NCI-H82 (cell line): ENCODE measurements around the gene RIMOC1.

Experiments
- DNase-seq: peaks from one replicate; lab custom pipeline; 2025; lab: John Stamatoyannopoulos, UW

Gene RIMOC1

GRCh38 chr5:41903892-41904799 is at the start of gene RIMOC1:
TSS of gene RIMOC1 (plus strand) at chr5:41904344. CDS start at chr5:41904368, 24 bp downstream.
- DNase-seq: peak; percentile 99

- peak; percentile 80 for DNase-seq
Measured at GRCh38 chr5:41856644-41857491, 47.3 kb upstream of the RIMOC1 start.

- DNase-seq: no peak
Measured at GRCh38 chr5:41857989-41858388, 46.2 kb upstream of the RIMOC1 start.

- DNase-seq: no peak
Measured at GRCh38 chr5:41858890-41859289, 45.3 kb upstream of the RIMOC1 start.

- DNase-seq: no peak
Measured at GRCh38 chr5:41863871-41864486, 40.2 kb upstream of the RIMOC1 start.

- peak; percentile 18 for DNase-seq
Measured at GRCh38 chr5:41869151-41869723, 34.9 kb upstream of the RIMOC1 start.

GRCh38 chr5:41869724-41870626 is 34.2 kb upstream of the RIMOC1 start, which contains the start of gene OXCT1:
TSS of gene OXCT1 (minus strand) at chr5:41870425. CDS start at chr5:41870358, 67 bp downstream.
- DNase-seq: peak; percentile 76

GRCh38 chr5:41870627-41871048 is 33.5 kb upstream of the RIMOC1 start:
- DNase-seq: no peak

GRCh38 chr5:41871852-41872251 is 32.3 kb upstream of the RIMOC1 start:
- DNase-seq: no peak

- DNase-seq: no peak
Measured at GRCh38 chr5:41874512-41875060, 29.6 kb upstream of the RIMOC1 start.

- no peak for DNase-seq
Measured at GRCh38 chr5:41875121-41875520, 29.0 kb upstream of the RIMOC1 start.

GRCh38 chr5:41876678-41877077 is 27.5 kb upstream of the RIMOC1 start:
- DNase-seq: no peak

GRCh38 chr5:41877408-41877807 is 26.7 kb upstream of the RIMOC1 start:
- no peak for DNase-seq

GRCh38 chr5:41878173-41878572 is 26.0 kb upstream of the RIMOC1 start:
- DNase-seq: no peak

- no peak for DNase-seq
Measured at GRCh38 chr5:41878643-41879478, 25.3 kb upstream of the RIMOC1 start.

GRCh38 chr5:41882765-41883164 is 21.4 kb upstream of the RIMOC1 start:
- DNase-seq: no peak

- no peak for DNase-seq
Measured at GRCh38 chr5:41883243-41883642, 20.9 kb upstream of the RIMOC1 start.

GRCh38 chr5:41883936-41884335 is 20.2 kb upstream of the RIMOC1 start:
- no peak for DNase-seq

GRCh38 chr5:41885286-41885685 is 18.9 kb upstream of the RIMOC1 start:
- DNase-seq: no peak
